ENCODE data around the gene A3GALT2.

DNA sequence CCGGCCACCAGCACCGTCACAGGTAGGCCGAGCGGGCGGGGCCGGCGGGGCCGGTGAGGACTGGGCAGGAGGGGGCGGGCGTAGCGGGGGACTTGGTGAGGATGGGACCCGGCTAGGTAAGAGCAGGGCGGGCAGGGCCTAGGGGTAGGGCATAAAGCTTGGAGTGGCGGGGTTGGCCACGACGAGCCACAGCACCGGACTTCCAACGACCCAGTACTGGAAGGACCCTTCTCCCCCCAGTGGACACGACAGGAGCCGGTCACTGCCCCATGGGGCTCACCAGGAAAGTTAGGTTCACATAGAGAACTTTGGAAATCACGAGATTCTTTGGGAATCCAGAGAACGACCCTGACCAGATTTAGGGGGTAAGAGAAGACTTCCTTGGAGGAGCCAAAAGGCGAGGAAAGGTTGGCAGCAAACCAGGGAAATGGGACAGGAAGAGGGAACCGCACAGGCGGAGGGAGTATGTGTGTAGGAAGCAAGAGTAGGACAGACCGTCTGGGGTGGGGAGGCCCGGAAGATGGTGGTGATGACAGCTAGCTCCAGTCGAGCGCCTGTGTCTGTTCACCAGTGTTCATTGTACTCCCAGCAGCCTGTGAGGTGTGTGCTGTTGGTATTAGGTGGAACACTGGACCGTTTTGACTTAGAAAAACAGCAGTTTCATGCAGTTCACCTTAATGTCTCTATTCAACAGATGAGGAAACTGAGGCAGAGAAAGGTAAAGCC is 44.2 kb downstream of the A3GALT2 start:
- no peak for TF ChIP-seq CTCF (IDR thresholded peaks at IDR 0.05)
- TF ChIP-seq EZH2phosphoT487 (IDR thresholded peaks at IDR 0.05): no peak
